Neural progenitor cell (in vitro differentiated cells): ENCODE results near the gene RAE1.

Experiments
- EZH2phosphoT487 ChIP-seq: fragments of 200-600 bp; sonication (generic); IDR thresholded peaks from 2 replicates; pipeline ENCODE4 v1.6.1; 2017; ENCODE audit warnings: antibody characterized with exemption
- TF ChIP-seq, protein P1 (sequence below): fragments of 200-600 bp; sonication (generic); IDR thresholded peaks from 2 replicates; pipeline ENCODE4 v1.5.1; 2017; ENCODE audit warnings: antibody characterized with exemption, mild to moderate bottlenecking

DNA sequence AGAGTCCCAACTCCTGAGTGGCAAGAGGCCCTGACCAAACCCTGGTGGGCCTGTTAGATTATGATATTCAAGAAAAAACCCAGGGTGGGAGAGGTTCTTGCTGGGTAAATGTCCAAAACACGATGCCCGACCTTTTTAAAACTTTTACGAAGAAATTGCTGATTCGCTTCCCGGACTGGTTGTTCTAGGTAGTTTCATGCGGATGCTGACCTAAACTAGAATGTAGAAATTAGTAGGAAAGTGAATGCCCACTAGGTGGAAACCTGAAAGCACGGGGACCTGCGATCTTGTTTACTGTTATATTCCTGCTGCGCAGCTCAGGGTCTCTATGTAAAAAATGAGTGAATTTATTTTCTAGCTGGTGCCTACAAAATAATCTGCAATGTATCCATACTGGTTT lies 2.3 kb downstream of the RAE1 start:
- TF ChIP-seq, protein P1, sequence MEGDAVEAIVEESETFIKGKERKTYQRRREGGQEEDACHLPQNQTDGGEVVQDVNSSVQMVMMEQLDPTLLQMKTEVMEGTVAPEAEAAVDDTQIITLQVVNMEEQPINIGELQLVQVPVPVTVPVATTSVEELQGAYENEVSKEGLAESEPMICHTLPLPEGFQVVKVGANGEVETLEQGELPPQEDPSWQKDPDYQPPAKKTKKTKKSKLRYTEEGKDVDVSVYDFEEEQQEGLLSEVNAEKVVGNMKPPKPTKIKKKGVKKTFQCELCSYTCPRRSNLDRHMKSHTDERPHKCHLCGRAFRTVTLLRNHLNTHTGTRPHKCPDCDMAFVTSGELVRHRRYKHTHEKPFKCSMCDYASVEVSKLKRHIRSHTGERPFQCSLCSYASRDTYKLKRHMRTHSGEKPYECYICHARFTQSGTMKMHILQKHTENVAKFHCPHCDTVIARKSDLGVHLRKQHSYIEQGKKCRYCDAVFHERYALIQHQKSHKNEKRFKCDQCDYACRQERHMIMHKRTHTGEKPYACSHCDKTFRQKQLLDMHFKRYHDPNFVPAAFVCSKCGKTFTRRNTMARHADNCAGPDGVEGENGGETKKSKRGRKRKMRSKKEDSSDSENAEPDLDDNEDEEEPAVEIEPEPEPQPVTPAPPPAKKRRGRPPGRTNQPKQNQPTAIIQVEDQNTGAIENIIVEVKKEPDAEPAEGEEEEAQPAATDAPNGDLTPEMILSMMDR: no peak
- TF ChIP-seq EZH2phosphoT487: no peak
